GM10248 (cell line): ENCODE data around the gene TAPBPL.
"Not testable (repeated sequence)": the region's sequence is repeated elsewhere in the genome, so short reads cannot be mapped to it uniquely, and the experiment has no call there.

Source experiments
- CTCF ChIA-PET: fragments of 300-600 bp; sonication (Branson Sonifier 250); formaldehyde crosslinking; extraction: SDS; loops from one replicate; lab custom pipeline; 2021; ENCODE audit warnings: antibody characterized with exemption; lab: Yijun Ruan, JAX
- POLR2A ChIA-PET: fragments of 350-650 bp; sonication (Branson Sonifier 250); formaldehyde crosslinking; extraction: SDS; loops from one replicate; lab custom pipeline; 2020; ENCODE audit warnings: antibody characterized with exemption; lab: Yijun Ruan, JAX
- DNase-seq: peaks from one replicate; pipeline ENCODE4 v3.0.0; 2012; ENCODE audit errors: extremely low spot score
- TF ChIP-seq, protein P1 (sequence below): IDR thresholded peaks from 2 replicates; pipeline ENCODE4 v1.5.1; 2012; ENCODE audit warnings: mild to moderate bottlenecking, low read depth; ENCODE audit errors: extremely low read depth, missing control alignments, control extremely low read depth

The TAPBPL gene

DNA sequence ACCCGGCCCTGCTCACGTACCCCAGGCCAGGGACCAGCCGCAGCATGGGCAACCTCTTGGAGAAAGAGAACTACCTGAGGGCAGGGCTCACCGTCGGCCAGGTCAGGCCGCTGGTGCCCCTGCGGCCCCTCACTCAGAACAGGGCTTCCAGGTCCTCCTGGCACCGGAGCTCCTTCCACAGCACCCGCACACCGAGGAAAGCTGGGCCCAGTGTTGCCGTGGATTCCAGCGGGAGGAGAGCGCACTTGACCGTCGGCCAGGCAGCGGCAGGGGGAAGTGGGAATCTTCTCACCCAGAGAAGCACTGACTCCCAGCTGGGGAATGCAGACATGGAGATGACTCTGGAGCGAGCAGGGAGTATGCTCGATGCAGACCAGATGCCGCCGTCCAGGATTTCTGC, 26.6 kb downstream of the TAPBPL start:
- TF ChIP-seq, protein P1, sequence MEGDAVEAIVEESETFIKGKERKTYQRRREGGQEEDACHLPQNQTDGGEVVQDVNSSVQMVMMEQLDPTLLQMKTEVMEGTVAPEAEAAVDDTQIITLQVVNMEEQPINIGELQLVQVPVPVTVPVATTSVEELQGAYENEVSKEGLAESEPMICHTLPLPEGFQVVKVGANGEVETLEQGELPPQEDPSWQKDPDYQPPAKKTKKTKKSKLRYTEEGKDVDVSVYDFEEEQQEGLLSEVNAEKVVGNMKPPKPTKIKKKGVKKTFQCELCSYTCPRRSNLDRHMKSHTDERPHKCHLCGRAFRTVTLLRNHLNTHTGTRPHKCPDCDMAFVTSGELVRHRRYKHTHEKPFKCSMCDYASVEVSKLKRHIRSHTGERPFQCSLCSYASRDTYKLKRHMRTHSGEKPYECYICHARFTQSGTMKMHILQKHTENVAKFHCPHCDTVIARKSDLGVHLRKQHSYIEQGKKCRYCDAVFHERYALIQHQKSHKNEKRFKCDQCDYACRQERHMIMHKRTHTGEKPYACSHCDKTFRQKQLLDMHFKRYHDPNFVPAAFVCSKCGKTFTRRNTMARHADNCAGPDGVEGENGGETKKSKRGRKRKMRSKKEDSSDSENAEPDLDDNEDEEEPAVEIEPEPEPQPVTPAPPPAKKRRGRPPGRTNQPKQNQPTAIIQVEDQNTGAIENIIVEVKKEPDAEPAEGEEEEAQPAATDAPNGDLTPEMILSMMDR, result no peak
- POLR2A ChIA-PET, result interaction anchor here (0.5 kb wide), 1 partner anchor 56 kb away, joined by 3 read pairs; no protein-coding TSS in a partner anchor
- CTCF ChIA-PET, result no interaction called here
- DNase-seq, result no peak

DNA sequence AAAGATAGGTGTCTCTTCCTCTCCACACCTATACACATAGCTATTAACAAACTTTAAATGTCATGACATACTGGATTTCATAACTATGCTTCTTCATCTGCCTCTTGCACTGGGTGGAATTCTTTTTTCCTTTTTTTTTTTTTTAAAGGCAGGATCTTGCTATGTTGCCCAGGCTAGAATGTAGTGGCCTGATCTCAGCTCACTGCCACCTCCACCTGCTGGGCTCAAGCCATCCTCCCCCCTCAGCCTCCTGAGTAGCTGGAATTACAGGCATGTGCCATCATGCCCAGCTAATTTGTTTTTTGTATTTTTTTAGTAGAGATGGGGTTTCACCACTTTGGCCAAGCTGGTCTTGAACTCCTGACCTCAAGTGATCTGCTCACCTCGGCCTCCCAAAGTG, 36.4 kb downstream of the TAPBPL start:
- TF ChIP-seq, protein P1, result no peak
- ChIA-PET POLR2A (interaction anchor here (0.9 to 2.8 kb wide), 2 partner anchors 18 to 46 kb away, joined by 6 to 16 read pairs; partner anchors contain the start of gene VAMP1), CTCF (interaction anchor here (1.3 to 3.2 kb wide), 4 partner anchors 9 to 65 kb away, joined by 3 to 13 read pairs (median 8); no protein-coding TSS in a partner anchor)
- no peak for DNase-seq

DNA sequence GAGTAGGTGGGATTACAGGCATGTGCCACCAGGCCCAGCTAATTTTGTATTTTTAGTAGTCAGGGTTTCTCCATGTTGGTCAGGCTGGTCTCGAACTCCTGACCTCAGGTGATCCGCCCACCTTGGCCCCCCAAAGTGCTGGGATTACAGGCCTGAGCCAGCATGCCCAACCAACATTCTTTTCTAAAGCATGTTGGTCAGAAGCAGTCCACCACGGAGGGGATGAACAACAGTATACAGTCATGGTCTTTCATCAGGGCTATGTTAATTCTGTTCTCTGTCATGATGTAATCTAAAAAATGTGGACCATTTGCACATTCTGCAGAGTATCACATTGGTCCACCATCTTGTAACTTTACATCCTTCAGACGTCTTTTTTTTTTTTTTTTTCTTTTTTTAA, 37.6 kb downstream of the TAPBPL start:
- DNase-seq, result no peak
- CTCF ChIA-PET, result interaction anchor here (3.2 kb wide), 1 partner anchor 49 kb away, joined by 13 read pairs; no protein-coding TSS in a partner anchor
- TF ChIP-seq, protein P1, result no peak
- POLR2A ChIA-PET, result interaction anchor here (0.6 to 2.8 kb wide), 2 partner anchors 18 to 19 kb away, joined by 3 to 16 read pairs; partner anchors contain the start of gene VAMP1

DNA sequence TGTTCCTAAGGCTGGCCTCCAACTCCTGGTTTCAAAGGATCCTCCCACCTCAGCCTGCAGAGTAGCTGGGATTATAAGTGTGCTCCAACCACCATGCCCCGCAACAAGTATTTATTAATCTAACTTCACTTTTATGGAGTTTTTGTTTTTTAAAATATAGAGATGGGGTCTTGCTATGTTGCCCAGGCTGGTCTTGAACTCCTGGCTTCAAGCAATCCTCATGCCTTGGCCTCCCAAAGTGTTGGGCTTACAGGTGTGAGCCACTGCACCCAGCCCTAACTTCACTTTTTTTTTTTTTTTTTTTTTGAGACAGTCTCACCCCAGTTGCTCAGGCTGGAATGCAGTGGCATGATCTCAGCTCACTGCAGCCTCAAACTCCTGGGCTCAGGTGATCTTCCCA, 38.8 kb downstream of the TAPBPL start:
- CTCF ChIA-PET, result interaction anchor here (1.1 to 1.5 kb wide), 2 partner anchors 11 to 48 kb away, joined by 3 read pairs; no protein-coding TSS in a partner anchor
- DNase-seq, result not testable (repeated sequence)
- POLR2A ChIA-PET, result interaction anchor here (0.5 to 0.8 kb wide), 5 partner anchors 11 to 234 kb away, joined by 3 to 11 read pairs (median 4); partner anchors contain the start of gene VAMP1

DNA sequence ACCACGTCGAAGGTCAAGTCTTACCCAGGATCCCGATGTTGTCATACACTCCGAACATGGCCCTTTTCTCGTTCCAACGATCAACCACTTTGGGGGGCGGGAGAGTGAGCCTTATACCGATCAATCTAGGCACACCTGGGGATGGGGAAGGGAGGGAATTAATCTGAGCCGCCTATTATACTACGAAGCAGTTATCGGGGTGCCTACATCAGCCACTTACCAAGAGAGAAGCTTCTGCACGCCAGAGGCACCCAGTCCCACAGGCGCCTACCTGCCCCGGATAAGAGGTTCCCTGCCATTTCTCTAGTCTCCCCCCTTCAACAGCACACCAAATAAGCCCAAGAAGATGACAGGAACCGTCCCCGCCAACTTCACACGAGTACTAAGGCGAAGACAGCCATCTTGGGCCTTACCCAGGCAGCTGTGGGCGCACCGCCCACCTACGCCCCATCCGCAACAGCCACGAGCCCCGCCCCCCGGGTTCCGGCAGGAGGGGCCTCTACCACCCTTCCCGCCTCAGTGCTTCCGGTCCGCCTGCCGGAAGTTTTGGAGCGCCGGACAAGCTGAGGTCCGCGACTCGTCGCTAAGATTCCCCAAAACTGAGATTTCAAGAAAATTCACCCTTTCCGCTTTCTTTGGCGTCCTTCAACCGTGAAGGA, 41.1 kb downstream of the TAPBPL start, which contains the start of gene MRPL51:
TSS of gene MRPL51 (minus strand) at position 425 of the 659 bp plus-strand sequence. CDS start at position 299, 126 bp downstream.
- ChIA-PET CTCF (interaction anchor here (0.8 to 1.9 kb wide), 7 partner anchors 23 to 297 kb away, joined by 3 to 10 read pairs (median 4); partner anchors contain the start of gene VAMP1), POLR2A (interaction anchor here (0.8 to 2.5 kb wide), 4 partner anchors 23 to 197 kb away, joined by 3 to 31 read pairs (median 10); partner anchors contain the start of genes GAPDH, VAMP1 and ZNF384)
- TF ChIP-seq, protein P1, result no peak

DNA sequence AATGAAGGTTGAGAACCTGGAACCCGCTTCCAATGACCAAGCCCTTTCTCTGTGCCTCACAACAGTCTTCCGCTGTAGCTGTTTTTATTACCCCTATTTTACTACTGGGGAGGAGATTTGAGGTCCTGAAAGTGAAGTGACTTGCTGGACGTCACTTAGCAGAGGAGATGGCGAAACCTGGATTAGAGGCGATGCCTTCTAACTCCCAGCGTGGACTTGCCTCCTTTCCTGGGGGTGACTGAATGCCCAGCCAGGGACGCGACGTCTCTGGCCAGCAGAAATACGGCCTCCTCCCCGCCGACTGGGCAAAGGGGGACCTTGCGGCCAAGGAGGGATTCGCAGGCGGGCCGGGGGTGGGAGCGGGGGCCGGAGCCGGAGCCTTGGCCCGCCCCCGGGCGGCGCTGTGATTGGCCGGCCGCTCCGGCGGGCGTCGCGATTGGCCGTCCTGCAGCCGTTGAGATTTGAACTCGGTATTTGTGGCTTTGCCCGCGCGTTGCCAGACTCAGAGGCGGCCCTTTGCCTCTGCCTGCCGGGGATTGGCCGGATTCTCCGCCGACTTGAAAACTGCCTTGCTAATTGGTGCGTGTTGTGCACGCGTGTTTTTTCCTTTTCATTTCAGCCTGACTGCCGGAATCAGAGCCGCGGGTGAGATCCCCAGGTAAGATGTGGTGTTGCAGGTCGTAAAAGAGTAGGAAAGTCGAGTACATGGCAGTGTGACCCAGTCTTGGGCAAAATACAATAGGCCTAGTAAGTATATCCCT, 41.8 kb downstream of the TAPBPL start, which contains the start of gene NCAPD2:
TSS of gene NCAPD2 (plus strand) at position 606 of the 761 bp plus-strand sequence. CDS start 997 bp downstream, outside the sequence.
- TF ChIP-seq, protein P1, result no peak
- ChIA-PET CTCF (interaction anchor here (0.8 to 1.9 kb wide), 8 partner anchors 24 to 298 kb away, joined by 3 to 10 read pairs (median 4); partner anchors contain the start of gene VAMP1), POLR2A (interaction anchor here (0.8 to 2.5 kb wide), 5 partner anchors 23 to 196 kb away, joined by 3 to 31 read pairs (median 4); partner anchors contain the start of genes GAPDH, VAMP1 and ZNF384)
- peak; percentile 96 for DNase-seq

More for the DNA sequence above, 41.1 kb downstream of the TAPBPL start, which contains the start of gene MRPL51:
- DNase-seq, result peak; percentile 94
